Activated T-helper 17 cell treated with anti-CD3 and anti-CD28 coated beads, Interleukin-2, amount 50 U/mL, for 72 hours (primary cell): ENCODE measurements around the gene EPPIN. TPM values are rescaled to one million over a fixed set of nuclear protein-coding genes. Genes with fewer than 3 reads are reported as not detected.
"Not testable (repeated sequence)": the region's sequence is repeated elsewhere in the genome, so short reads cannot be mapped to it uniquely, and the experiment has no call there.

Experiments
- ATAC-seq: fragments of 150-1000 bp; cut with Tn5 transposase; replicated peaks from 2 replicates; pipeline ENCODE4 v1.10.0; 2021; ENCODE audit warnings: mild to moderate bottlenecking, moderate library complexity
- H3K27ac Mint-ChIP-seq: one replicate; pipeline ENCODE4 v1.8.0; 2022; ENCODE audit warnings: mixed read lengths
- H3K27me3 Mint-ChIP-seq: one replicate; pipeline ENCODE4 v1.8.0; 2022; ENCODE audit warnings: mixed read lengths
- H3K36me3 Mint-ChIP-seq: one replicate; pipeline ENCODE4 v1.8.0; 2022; ENCODE audit warnings: low read depth, mild to moderate bottlenecking, mixed read lengths
- H3K4me1 Mint-ChIP-seq: one replicate; pipeline ENCODE4 v1.8.0; 2022; ENCODE audit warnings: mixed read lengths
- H3K4me3 Mint-ChIP-seq: one replicate; pipeline ENCODE4 v1.8.0; 2022; ENCODE audit warnings: mild to moderate bottlenecking, mixed read lengths
- H3K9me3 Mint-ChIP-seq: one replicate; pipeline ENCODE4 v1.8.0; 2022; ENCODE audit warnings: mixed read lengths
- total RNA-seq, 2 donors: library from RNA; stranded (reverse); gene quantifications; one replicate each; pipeline ENCODE4 v1.2.3, GENCODE V29; 2022

EPPIN gene
- not detected for total RNA-seq

GRCh38 chr20:45547206-45547770, at the start of gene EPPIN:
Gene EPPIN, minus strand, starts transcription at chr20:45547401. Its CDS starts 44 bp downstream, at chr20:45547357.
- no peaks in the 10 kb centered on the region for H3K9me3 Mint-ChIP-seq
- H3K4me1 Mint-ChIP-seq = no peaks in the 10 kb centered on the region
- no peaks in the 10 kb centered on the region for H3K36me3 Mint-ChIP-seq
- no peak within 1 kb of the TSS for H3K4me3 Mint-ChIP-seq
- no peak within 1 kb of the TSS for H3K27ac Mint-ChIP-seq
- H3K27me3 Mint-ChIP-seq = peaks cover 33% of the 10 kb centered on the region
- ATAC-seq = no peak

GRCh38 chr20:45595235-45595634, 48.0 kb upstream of the EPPIN start:
- H3K4me3 Mint-ChIP-seq = no peak overlapping the region
- H3K36me3 Mint-ChIP-seq = no peaks in the 10 kb centered on the region
- H3K27ac Mint-ChIP-seq = no peak overlapping the region
- H3K9me3 Mint-ChIP-seq = no peaks in the 10 kb centered on the region
- no peak for ATAC-seq
- H3K27me3 Mint-ChIP-seq = peaks cover 38% of the 10 kb centered on the region
- H3K4me1 Mint-ChIP-seq = no peaks in the 10 kb centered on the region

GRCh38 chr20:45593498-45593897, 46.3 kb upstream of the EPPIN start:
- Mint-ChIP-seq H3K27me3 (peaks cover 41% of the 10 kb centered on the region), H3K4me3 (no peak overlapping the region), H3K36me3 (no peaks in the 10 kb centered on the region)

GRCh38 chr20:45592574-45593189, 45.5 kb upstream of the EPPIN start:
- H3K9me3 Mint-ChIP-seq = no peaks in the 10 kb centered on the region
- H3K27me3 Mint-ChIP-seq = peaks cover 35% of the 10 kb centered on the region
- H3K4me3 Mint-ChIP-seq = no peak overlapping the region
- peak; percentile 56 for ATAC-seq
- no peaks in the 10 kb centered on the region for H3K4me1 Mint-ChIP-seq
- no peaks in the 10 kb centered on the region for H3K36me3 Mint-ChIP-seq
- no peak overlapping the region for H3K27ac Mint-ChIP-seq

More at GRCh38 chr20:45593498-45593897, 46.3 kb upstream of the EPPIN start:
- Mint-ChIP-seq H3K9me3 (no peaks in the 10 kb centered on the region), H3K27ac (no peak overlapping the region), H3K4me1 (no peaks in the 10 kb centered on the region)
- ATAC-seq = no peak

- H3K27ac Mint-ChIP-seq = no peak overlapping the region
- no peaks in the 10 kb centered on the region for H3K36me3 Mint-ChIP-seq
- H3K27me3 Mint-ChIP-seq = peaks cover 28% of the 10 kb centered on the region
- no peaks in the 10 kb centered on the region for H3K9me3 Mint-ChIP-seq
- ATAC-seq = no peak
- no peaks in the 10 kb centered on the region for H3K4me1 Mint-ChIP-seq
- H3K4me3 Mint-ChIP-seq = no peak overlapping the region
These were observed 42.5 kb upstream of the EPPIN start for GRCh38 chr20:45589725-45590124.

GRCh38 chr20:45588800-45589199, 41.6 kb upstream of the EPPIN start:
- Mint-ChIP-seq H3K4me1 (no peaks in the 10 kb centered on the region), H3K27ac (no peak overlapping the region), H3K27me3 (peaks cover 25% of the 10 kb centered on the region), H3K4me3 (no peak overlapping the region), H3K9me3 (no peaks in the 10 kb centered on the region), H3K36me3 (no peaks in the 10 kb centered on the region)
- ATAC-seq = no peak

GRCh38 chr20:45585986-45586385, 38.8 kb upstream of the EPPIN start:
- peaks cover 18% of the 10 kb centered on the region for H3K27me3 Mint-ChIP-seq
- ATAC-seq, H3K36me3 Mint-ChIP-seq, H3K4me1 Mint-ChIP-seq, H3K27ac Mint-ChIP-seq, H3K4me3 Mint-ChIP-seq, H3K9me3 Mint-ChIP-seq: not testable (repeated sequence)

GRCh38 chr20:45584294-45584693, 37.1 kb upstream of the EPPIN start:
- not testable (repeated sequence) for H3K27ac Mint-ChIP-seq, H3K9me3 Mint-ChIP-seq

GRCh38 chr20:45583502-45583901, 36.3 kb upstream of the EPPIN start:
- H3K27me3 Mint-ChIP-seq = peaks cover 23% of the 10 kb centered on the region
- H3K4me3 Mint-ChIP-seq = no peak overlapping the region
- no peak for ATAC-seq

More at GRCh38 chr20:45584294-45584693, 37.1 kb upstream of the EPPIN start:
- ATAC-seq, H3K36me3 Mint-ChIP-seq, H3K4me3 Mint-ChIP-seq, H3K4me1 Mint-ChIP-seq: not testable (repeated sequence)
- peaks cover 25% of the 10 kb centered on the region for H3K27me3 Mint-ChIP-seq

GRCh38 chr20:45581702-45582101, 34.5 kb upstream of the EPPIN start:
- no peak overlapping the region for H3K27ac Mint-ChIP-seq
- H3K27me3 Mint-ChIP-seq = peaks cover 23% of the 10 kb centered on the region
- ATAC-seq = no peak
- no peak overlapping the region for H3K4me3 Mint-ChIP-seq
- H3K9me3 Mint-ChIP-seq = no peaks in the 10 kb centered on the region
- no peaks in the 10 kb centered on the region for H3K36me3 Mint-ChIP-seq
- H3K4me1 Mint-ChIP-seq = no peaks in the 10 kb centered on the region

More at GRCh38 chr20:45583502-45583901, 36.3 kb upstream of the EPPIN start:
- Mint-ChIP-seq H3K36me3 (no peaks in the 10 kb centered on the region), H3K27ac (no peak overlapping the region), H3K4me1 (no peaks in the 10 kb centered on the region), H3K9me3 (no peaks in the 10 kb centered on the region)

- no peaks in the 10 kb centered on the region for H3K9me3 Mint-ChIP-seq
- H3K36me3 Mint-ChIP-seq = no peaks in the 10 kb centered on the region
- peaks cover 24% of the 10 kb centered on the region for H3K27me3 Mint-ChIP-seq
- H3K4me3 Mint-ChIP-seq = no peak within 1 kb of the TSS
- no peak for ATAC-seq
- H3K4me1 Mint-ChIP-seq = no peaks in the 10 kb centered on the region
- H3K27ac Mint-ChIP-seq = no peak within 1 kb of the TSS
These were observed 32.0 kb upstream of the EPPIN start, which contains the start of gene WFDC8 for GRCh38 chr20:45579184-45579583. Gene WFDC8, minus strand, starts transcription at chr20:45579284. Its CDS starts 37 bp downstream, at chr20:45579247.

GRCh38 chr20:45578231-45578630, 31.0 kb upstream of the EPPIN start:
- no peak overlapping the region for H3K27ac Mint-ChIP-seq
- H3K4me3 Mint-ChIP-seq = no peak overlapping the region
- no peaks in the 10 kb centered on the region for H3K9me3 Mint-ChIP-seq
- H3K4me1 Mint-ChIP-seq = no peaks in the 10 kb centered on the region
- peaks cover 29% of the 10 kb centered on the region for H3K27me3 Mint-ChIP-seq
- no peak for ATAC-seq
- no peaks in the 10 kb centered on the region for H3K36me3 Mint-ChIP-seq

- Mint-ChIP-seq H3K4me1 (no peaks in the 10 kb centered on the region), H3K27me3 (peaks cover 31% of the 10 kb centered on the region), H3K4me3 (no peak overlapping the region), H3K27ac (no peak overlapping the region), H3K36me3 (no peaks in the 10 kb centered on the region), H3K9me3 (no peaks in the 10 kb centered on the region)
- no peak for ATAC-seq
These were observed 29.8 kb upstream of the EPPIN start for GRCh38 chr20:45576995-45577394.

GRCh38 chr20:45575931-45576330, 28.7 kb upstream of the EPPIN start:
- ATAC-seq = no peak
- H3K4me1 Mint-ChIP-seq = no peaks in the 10 kb centered on the region
- H3K4me3 Mint-ChIP-seq = no peak overlapping the region
- H3K27ac Mint-ChIP-seq = no peak overlapping the region
- no peaks in the 10 kb centered on the region for H3K9me3 Mint-ChIP-seq
- H3K36me3 Mint-ChIP-seq = no peaks in the 10 kb centered on the region
- H3K27me3 Mint-ChIP-seq = peaks cover 30% of the 10 kb centered on the region

GRCh38 chr20:45569650-45570049, 22.4 kb upstream of the EPPIN start:
- not testable (repeated sequence) for H3K4me3 Mint-ChIP-seq, H3K27ac Mint-ChIP-seq, ATAC-seq, H3K36me3 Mint-ChIP-seq, H3K9me3 Mint-ChIP-seq, H3K4me1 Mint-ChIP-seq
- H3K27me3 Mint-ChIP-seq = peaks cover 20% of the 10 kb centered on the region
